GM12864 (cell line): ENCODE measurements around the gene LARGE1.
A peak's percentile ranks its signal among the peaks of the same experiment; 100 is the strongest.

Source experiments
- DNase-seq: peaks from one replicate; pipeline ENCODE4 v3.0.0-alpha.2; 2011; ENCODE audit warnings: low read depth
- H3K4me3 ChIP-seq: 2 replicates; pipeline ENCODE4 v1.5.1; 2011; ENCODE audit warnings: mild to moderate bottlenecking, low read depth, low read length, control low read depth
- CTCF ChIP-seq: IDR thresholded peaks from 2 replicates; pipeline ENCODE4 v1.5.1; 2011; ENCODE audit warnings: low read depth, mild to moderate bottlenecking, moderate library complexity, low read length, control low read depth, inconsistent platforms; ENCODE audit errors: missing control alignments

LARGE1 gene

DNA sequence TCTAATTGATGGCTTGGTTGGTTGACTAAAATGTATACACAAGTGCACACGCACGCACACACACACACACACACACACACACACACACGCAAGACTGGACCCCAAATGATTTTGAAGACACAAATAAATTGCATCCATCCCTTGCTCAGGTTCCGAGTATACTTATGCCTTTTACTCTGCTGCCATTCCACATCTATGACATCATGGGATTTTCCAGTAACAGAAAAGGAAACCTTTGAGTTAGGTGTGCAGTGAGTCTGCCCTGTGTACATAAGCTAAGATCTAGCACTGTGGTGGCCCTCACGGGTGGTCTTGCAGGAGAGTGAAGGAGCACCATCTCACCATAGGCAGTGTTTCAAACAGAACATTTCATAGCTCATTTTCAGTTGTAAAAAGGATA lies 20.5 kb upstream of the LARGE1 start:
- DNase-seq: no peak
- no peak overlapping the region for H3K4me3 ChIP-seq
- TF ChIP-seq CTCF: no peak

- no peak overlapping the region for H3K4me3 ChIP-seq
- no peak for DNase-seq
- TF ChIP-seq CTCF: no peak
Measured at GRCh38 chr22:33932997-33933396, 12.7 kb upstream of the LARGE1 start.

GRCh38 chr22:33931406-33931805 lies 11.1 kb upstream of the LARGE1 start:
- TF ChIP-seq CTCF: no peak
- H3K4me3 ChIP-seq: no peak overlapping the region
- no peak for DNase-seq

- DNase-seq: no peak
- no peak for TF ChIP-seq CTCF
- H3K4me3 ChIP-seq: no peak overlapping the region
Measured at GRCh38 chr22:33927752-33928151, 7.5 kb upstream of the LARGE1 start.

GRCh38 chr22:33925194-33925593 lies 4.9 kb upstream of the LARGE1 start:
- DNase-seq: no peak
- H3K4me3 ChIP-seq: no peak overlapping the region
- TF ChIP-seq CTCF: no peak

DNA sequence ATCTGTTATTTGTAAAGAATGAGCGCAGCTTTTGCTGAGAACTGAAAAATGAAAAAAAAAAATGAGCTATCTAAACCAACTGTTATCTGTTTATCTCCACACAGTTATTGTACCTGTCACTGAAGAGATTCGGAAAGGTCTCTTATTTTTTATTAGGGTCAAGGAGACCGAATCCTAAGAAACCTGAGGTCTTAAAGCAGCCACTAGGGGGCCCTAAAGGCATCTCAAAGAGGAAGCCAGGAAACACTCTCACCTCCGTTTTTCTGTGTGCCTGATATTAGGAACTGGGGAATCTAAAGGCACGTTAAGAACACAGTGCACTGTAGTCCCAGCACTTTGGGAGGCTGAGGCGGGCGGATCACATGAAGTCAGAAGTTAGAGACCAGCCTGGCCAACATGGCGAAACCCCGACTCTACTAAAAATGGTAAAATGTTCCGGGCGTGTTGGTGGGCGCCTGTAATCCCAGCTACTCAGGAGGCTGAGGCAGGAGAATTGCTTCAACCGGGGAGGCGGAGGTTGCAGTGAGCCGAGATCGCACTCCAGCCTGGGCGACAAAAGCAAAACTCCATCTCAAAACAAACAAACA lies 3.5 kb upstream of the LARGE1 start:
- H3K4me3 ChIP-seq: no peak overlapping the region
- DNase-seq: peak; percentile 54
- peak; percentile 77 for TF ChIP-seq CTCF

GRCh38 chr22:33923033-33923432 lies 2.8 kb upstream of the LARGE1 start:
- TF ChIP-seq CTCF: no peak
- no peak overlapping the region for H3K4me3 ChIP-seq
- no peak for DNase-seq
